Hepatocyte (in vitro differentiated cells): ENCODE results near the gene MCF2L2.

ENCODE experiments used
- EZH2 ChIP-seq: fragments of 200-600 bp; sonication (generic); IDR thresholded peaks from 2 replicates; pipeline ENCODE4 v1.6.1; 2016; ENCODE audit warnings: antibody characterized with exemption, mild to moderate bottlenecking, borderline replicate concordance
- TF ChIP-seq, protein P1 (sequence below): fragments of 200-600 bp; sonication (generic); IDR thresholded peaks from 2 replicates; pipeline ENCODE4 v1.5.1; 2016; ENCODE audit warnings: antibody characterized with exemption, mild to moderate bottlenecking; ENCODE audit not compliant: poor library complexity

- TF ChIP-seq, protein P1, sequence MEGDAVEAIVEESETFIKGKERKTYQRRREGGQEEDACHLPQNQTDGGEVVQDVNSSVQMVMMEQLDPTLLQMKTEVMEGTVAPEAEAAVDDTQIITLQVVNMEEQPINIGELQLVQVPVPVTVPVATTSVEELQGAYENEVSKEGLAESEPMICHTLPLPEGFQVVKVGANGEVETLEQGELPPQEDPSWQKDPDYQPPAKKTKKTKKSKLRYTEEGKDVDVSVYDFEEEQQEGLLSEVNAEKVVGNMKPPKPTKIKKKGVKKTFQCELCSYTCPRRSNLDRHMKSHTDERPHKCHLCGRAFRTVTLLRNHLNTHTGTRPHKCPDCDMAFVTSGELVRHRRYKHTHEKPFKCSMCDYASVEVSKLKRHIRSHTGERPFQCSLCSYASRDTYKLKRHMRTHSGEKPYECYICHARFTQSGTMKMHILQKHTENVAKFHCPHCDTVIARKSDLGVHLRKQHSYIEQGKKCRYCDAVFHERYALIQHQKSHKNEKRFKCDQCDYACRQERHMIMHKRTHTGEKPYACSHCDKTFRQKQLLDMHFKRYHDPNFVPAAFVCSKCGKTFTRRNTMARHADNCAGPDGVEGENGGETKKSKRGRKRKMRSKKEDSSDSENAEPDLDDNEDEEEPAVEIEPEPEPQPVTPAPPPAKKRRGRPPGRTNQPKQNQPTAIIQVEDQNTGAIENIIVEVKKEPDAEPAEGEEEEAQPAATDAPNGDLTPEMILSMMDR = no peak
- no peak for TF ChIP-seq EZH2
These were observed 73.5 kb downstream of the MCF2L2 start for GRCh38 chr3:183354874-183355273.
